H1 (cell line): ENCODE measurements around the gene ZNF846. TPM values are rescaled to one million over a fixed set of nuclear protein-coding genes. Genes with fewer than 3 reads are reported as not detected.

ENCODE experiments used
- CTCF ChIA-PET: fragments of 300-600 bp; sonication (Branson Sonifier 250); formaldehyde crosslinking; loops from one replicate; lab custom pipeline; 2021; ENCODE audit not compliant: partially characterized antibody; lab: Charles Lee
- POLR2A ChIA-PET: fragments of 300-600 bp; sonication (Branson Sonifier 250); formaldehyde crosslinking; loops from one replicate; lab custom pipeline; 2021; ENCODE audit warnings: inconsistent platforms; ENCODE audit not compliant: partially characterized antibody; lab: Charles Lee
- DNase-seq, 2 experiments: peaks; one replicate each; pipeline versions ENCODE4 v3.0.0 to v3.0.0-alpha.2; 2010 to 2022; ENCODE audit warnings: low spot score in 2 of 2, low read depth in 1 of 2, mixed read lengths in 1 of 2
- FAIRE-seq: peaks from 2 replicates; lab custom pipeline; 2011; peaks lifted over from hg19 to GRCh38; lab: Jason Lieb, UNC
- H2AFZ ChIP-seq: 2 replicates; pipeline ENCODE4 v1.8.1; 2012; ENCODE audit warnings: low read length, inconsistent platforms
- H2AK5ac ChIP-seq: 2 replicates; pipeline ENCODE4 v1.6.1; 2013; ENCODE audit warnings: low read depth, low read length
- H2BK120ac ChIP-seq: replicated peaks from 2 replicates; pipeline ENCODE3; 2013; ENCODE audit warnings: low read depth, low read length, inconsistent platforms
- H2BK12ac ChIP-seq: 2 replicates; pipeline ENCODE4 v1.6.1; 2013; ENCODE audit warnings: low read depth, low read length
- H2BK15ac ChIP-seq: 2 replicates; pipeline ENCODE4 v1.6.1; 2013; ENCODE audit warnings: low read length
- H2BK20ac ChIP-seq: 2 replicates; pipeline ENCODE4 v1.6.1; 2013; ENCODE audit warnings: low read length
- H2BK5ac ChIP-seq: 2 replicates; pipeline ENCODE4 v1.6.1; 2013; ENCODE audit warnings: low read depth, low read length
- H3K14ac ChIP-seq: 2 replicates; pipeline ENCODE4 v1.6.1; 2013; ENCODE audit warnings: inconsistent platforms; ENCODE audit not compliant: insufficient read length
- H3K18ac ChIP-seq: 2 replicates; pipeline ENCODE4 v1.6.1; 2013; ENCODE audit warnings: low read length; ENCODE audit errors: extremely low read depth
- H3K23ac ChIP-seq: 2 replicates; pipeline ENCODE4 v1.6.1; 2013; ENCODE audit warnings: inconsistent platforms; ENCODE audit not compliant: insufficient read length
- H3K23me2 ChIP-seq: 2 replicates; pipeline ENCODE4 v1.6.1; 2013; ENCODE audit warnings: low read depth, low read length
- H3K27ac ChIP-seq: 2 replicates; pipeline ENCODE4 v1.6.1; 2011; ENCODE audit warnings: low read depth, low read length, inconsistent platforms
- H3K27me3 ChIP-seq, 4 experiments: replicated peaks in 1 of 4; 1 replicate in 1 of 4; 2 replicates in 3 of 4; pipeline versions ENCODE4 v1.6.1 to v1.8.1; 2011 to 2013; ENCODE audit warnings: low read length in 3 of 4, mild to moderate bottlenecking in 3 of 4, inconsistent platforms in 2 of 4, mixed read lengths in 2 of 4, moderate library complexity in 1 of 4; ENCODE audit not compliant: control insufficient read depth in 3 of 4, insufficient read depth in 3 of 4; ENCODE audit errors: extremely low read depth in 1 of 4
- H3K36me3 ChIP-seq, 4 experiments: 2 replicates each; pipeline versions ENCODE4 v1.6.1 to v1.8.1; 2011 to 2013; ENCODE audit warnings: mild to moderate bottlenecking in 4 of 4, low read length in 3 of 4, moderate library complexity in 2 of 4, control low read depth in 1 of 4, inconsistent platforms in 1 of 4; ENCODE audit not compliant: insufficient read depth in 4 of 4, control insufficient read depth in 2 of 4
- H3K4ac ChIP-seq: replicated peaks from 2 replicates; pipeline ENCODE3; 2013; ENCODE audit warnings: low read length, low read depth, mixed read lengths, inconsistent platforms; ENCODE audit not compliant: insufficient read length
- H3K4me1 ChIP-seq, 4 experiments: replicated peaks in 1 of 4; 1 replicate in 1 of 4; 2 replicates in 3 of 4; pipeline versions ENCODE4 v1.6.1 to v1.8.1; 2011 to 2013; ENCODE audit warnings: low read length in 3 of 4, inconsistent platforms in 2 of 4, mixed read lengths in 1 of 4; ENCODE audit not compliant: insufficient read depth in 4 of 4, control insufficient read depth in 3 of 4
- H3K4me2 ChIP-seq, 2 experiments: 2 replicates each; pipeline versions ENCODE4 v1.6.1 to v1.8.1; 2011 to 2013; ENCODE audit warnings: low read depth in 2 of 2, low read length in 2 of 2, control low read depth in 1 of 2, inconsistent platforms in 1 of 2, mild to moderate bottlenecking in 1 of 2; ENCODE audit not compliant: insufficient read depth in 1 of 2
- H3K4me3 ChIP-seq, 4 experiments: fragments of 200-600, 300-600 bp in 1 of 4; sonication (generic), shearing (Covaris generic), sonication (Bioruptor Twin) in 1 of 4; 2 replicates each; pipeline versions ENCODE4 v1.5.1 to v1.8.1; 2011 to 2016; ENCODE audit warnings: low read length in 4 of 4, low read depth in 3 of 4, control low read depth in 2 of 4, inconsistent platforms in 2 of 4, mild to moderate bottlenecking in 2 of 4, mixed read lengths in 1 of 4, moderate library complexity in 1 of 4; ENCODE audit not compliant: insufficient read depth in 2 of 4; ENCODE audit errors: extremely low read depth in 1 of 4
- H3K56ac ChIP-seq: replicated peaks from 2 replicates; pipeline ENCODE3; 2013; ENCODE audit warnings: low read depth, mild to moderate bottlenecking, mixed read lengths, low read length, inconsistent platforms; ENCODE audit not compliant: insufficient read length
- H3K79me1 ChIP-seq: 2 replicates; pipeline ENCODE4 v1.6.1; 2013; ENCODE audit warnings: low read depth, low read length, control low read depth
- H3K79me2 ChIP-seq, 2 experiments: 2 replicates each; pipeline versions ENCODE4 v1.6.1 to v1.8.1; 2012 to 2013; ENCODE audit warnings: low read length in 2 of 2, mild to moderate bottlenecking in 2 of 2, inconsistent platforms in 1 of 2; ENCODE audit not compliant: insufficient read depth in 2 of 2, control insufficient read depth in 1 of 2
- H3K9ac ChIP-seq, 4 experiments: replicated peaks in 1 of 4; 1 replicate in 1 of 4; 2 replicates in 3 of 4; pipeline versions ENCODE4 v1.6.1 to v1.8.1; 2011 to 2013; ENCODE audit warnings: low read depth in 3 of 4, low read length in 3 of 4, control low read depth in 2 of 4, mild to moderate bottlenecking in 2 of 4, moderate library complexity in 2 of 4, inconsistent platforms in 1 of 4; ENCODE audit errors: extremely low read depth in 1 of 4
- H3K9me3 ChIP-seq, 2 experiments: 2 replicates each; pipeline versions ENCODE4 v1.6.1 to v1.8.1; 2012 to 2013; ENCODE audit warnings: mild to moderate bottlenecking in 2 of 2, moderate library complexity in 2 of 2, control low read depth in 1 of 2, inconsistent platforms in 1 of 2, low read depth in 1 of 2, low read length in 1 of 2, mixed read lengths in 1 of 2; ENCODE audit not compliant: insufficient read depth in 2 of 2
- H4K20me1 ChIP-seq, 2 experiments: replicated peaks in 1 of 2; 2 replicates each; pipeline versions ENCODE3 to v1.8.1; 2011 to 2013; ENCODE audit warnings: inconsistent platforms in 2 of 2, low read length in 2 of 2, mild to moderate bottlenecking in 1 of 2; ENCODE audit not compliant: insufficient read depth in 2 of 2, control insufficient read depth in 1 of 2
- H4K5ac ChIP-seq: 2 replicates; pipeline ENCODE4 v1.6.1; 2013; ENCODE audit warnings: low read length, low read depth, mixed read lengths, inconsistent platforms; ENCODE audit not compliant: insufficient read length
- H4K8ac ChIP-seq: 2 replicates; pipeline ENCODE4 v1.8.0; 2013; ENCODE audit warnings: mild to moderate bottlenecking, moderate library complexity, low read length, inconsistent platforms; ENCODE audit not compliant: insufficient read depth; ENCODE audit errors: extremely low read depth
- H4K91ac ChIP-seq: replicated peaks from 2 replicates; pipeline ENCODE3; 2013; ENCODE audit warnings: low read length, mixed read lengths, inconsistent platforms; ENCODE audit not compliant: insufficient read length
- BRCA1 ChIP-seq: IDR thresholded peaks from 2 replicates; pipeline ENCODE4 v1.6.1; 2012; ENCODE audit warnings: low read depth, low read length, improper control_type of control experiment
- CEBPB ChIP-seq: IDR thresholded peaks from 2 replicates; pipeline ENCODE4 v1.6.1; 2012; ENCODE audit warnings: low read depth, low read length
- CREB1 ChIP-seq: IDR thresholded peaks from 2 replicates; pipeline ENCODE4 v1.6.1; 2012; ENCODE audit warnings: inconsistent platforms
- FOSL1 ChIP-seq: IDR thresholded peaks from 2 replicates; pipeline ENCODE4 v1.6.1; 2011; ENCODE audit warnings: mild to moderate bottlenecking, low read depth, low read length, moderate library complexity; ENCODE audit not compliant: insufficient read depth
- RAD21 ChIP-seq, 2 experiments: IDR thresholded peaks in 1 of 2; conservative IDR thresholded peaks in 1 of 2; 2 replicates each; pipeline ENCODE4 v1.6.1; 2011; ENCODE audit warnings: low read depth in 2 of 2, low read length in 2 of 2, improper control_type of control experiment in 1 of 2, inconsistent platforms in 1 of 2, mild to moderate bottlenecking in 1 of 2, moderate library complexity in 1 of 2
- RNF2 ChIP-seq: fragments of 200-900, 300-1000 bp; sonication (generic); IDR thresholded peaks from 2 replicates; pipeline ENCODE4 v1.7.1; 2016; ENCODE audit warnings: borderline replicate concordance, low read depth, mild to moderate bottlenecking, antibody characterized with exemption, low read length; ENCODE audit not compliant: poor library complexity, severe bottlenecking; ENCODE audit errors: missing control alignments
- RXRA ChIP-seq: IDR thresholded peaks from 2 replicates; pipeline ENCODE4 v1.6.1; 2011; ENCODE audit warnings: low read depth, mild to moderate bottlenecking, low read length, moderate library complexity; ENCODE audit not compliant: insufficient read depth
- SIX5 ChIP-seq: IDR thresholded peaks from 2 replicates; pipeline ENCODE4 v1.6.1; 2011; ENCODE audit warnings: mild to moderate bottlenecking, low read depth, low read length
- SP4 ChIP-seq: IDR thresholded peaks from 2 replicates; pipeline ENCODE4 v1.6.1; 2012; ENCODE audit warnings: low read length, inconsistent platforms
- SRF ChIP-seq: IDR thresholded peaks from 2 replicates; pipeline ENCODE4 v1.6.1; 2011; ENCODE audit warnings: mild to moderate bottlenecking, low read depth, low read length, moderate library complexity
- SUZ12 ChIP-seq: fragments of 200-600 bp; sonication (generic); IDR thresholded peaks from 2 replicates; pipeline ENCODE4 v1.6.1; 2012; ENCODE audit warnings: mild to moderate bottlenecking, inconsistent platforms, low read length, moderate library complexity, mixed read lengths
- TBP ChIP-seq: IDR thresholded peaks from 2 replicates; pipeline ENCODE4 v1.6.1; 2011; ENCODE audit warnings: low read depth, low read length, improper control_type of control experiment
- WGBS, 2 experiments: shearing (Covaris generic) in 1 of 2; methylation state at CpG; one replicate each; pipeline versions ENCODE4 v1.1.6 to v1.1.7; 2013 to 2015; ENCODE audit warnings: low lambda C conversion rate in 2 of 2, mixed read lengths in 2 of 2, inconsistent platforms in 1 of 2, low coverage in 1 of 2, missing lambda C conversion rate in 1 of 2; ENCODE audit not compliant: insufficient replicate concordance in 2 of 2, insufficient coverage in 1 of 2, insufficient read length in 1 of 2; ENCODE audit errors: extremely low coverage in 1 of 2, missing lambda C conversion rate in 1 of 2; 5-methylcytosine and 5-hydroxymethylcytosine counted together
- polyA plus RNA-seq, 7 experiments: library from polyadenylated mRNA; depleted of rRNA in 3 of 7; stranded (reverse) in 5 of 7; unstranded in 2 of 7; fragments of >200 nt in 5 of 7; fragments of 200-250 nt in 2 of 7; gene quantifications; 1 replicate in 5 of 7; 2 replicates in 1 of 7; 4 replicates in 1 of 7; pipeline versions ENCODE4 v1.2.1 to v1.2.3, GENCODE V29; 2011 to 2013; ENCODE audit warnings: missing spikeins in 2 of 7, mixed read lengths in 2 of 7
- total RNA-seq: library from RNA; stranded (reverse); fragmentation: NEBNext Ultra II Directional; extraction: Animal tissue kit (Norgen Biotek cat#: 25700); gene quantifications from 2 replicates; pipeline ENCODE4 v1.2.1, GENCODE V29; 2021

Gene ZNF846
- total and polyA plus RNA-seq, 2 of the 8 experiments (the other 6 are each of a cell fraction or from before 2014, with no cell fraction given), result 4.5 to 9.0 TPM

- DNase-seq, result no peak
- Histone ChIP-seq H3K18ac (peak overlapping the region; percentile 85), H3K23ac (no peak overlapping the region), H2BK12ac (peak overlapping the region; percentile 87), H3K9ac (peak overlapping the region in 3 of 4 experiments; percentile 49 to 85 (median 82); a peak in 6 of 7 replicates), H3K4ac (peak overlapping the region; percentile 85), H2BK20ac (no peak overlapping the region), H4K8ac (peak overlapping the region; percentile 96), H3K23me2 (peaks cover 11% of the 10 kb centered on the region; the same call in 1 of the 2 replicates), H2AK5ac (no peak overlapping the region), H3K4me2 (peak overlapping the region; percentile 72 to 85), H3K9me3 (no peaks in the 10 kb centered on the region), H4K5ac (peak overlapping the region; percentile 83), H3K56ac (peak overlapping the region; percentile 97), H3K4me3 (peak overlapping the region; percentile 58 to 78 (median 72)), H3K27me3 (no peaks in the 10 kb centered on the region), H4K91ac (peak overlapping the region; percentile 96), H3K27ac (peak overlapping the region; percentile 78), H3K14ac (no peak overlapping the region), H4K20me1 (no peaks in the 10 kb centered on the region), H3K4me1 (peaks cover 0 to 5% (median 2%) of the 10 kb centered on the region in 4 experiments; a peak in 4 of 7 replicates), H2BK5ac (peak overlapping the region; percentile 91; the same call in 1 of the 2 replicates), H3K79me2 (no peaks in the 10 kb centered on the region), H2AFZ (peak overlapping the region; percentile 48; the same call in 1 of the 2 replicates), H2BK15ac (no peak overlapping the region), H3K36me3 (no peaks in the 10 kb centered on the region), H3K79me1 (0 out of 2 replicates have a peak, but pooled peaks cover 2% of the 10 kb centered on the region), H2BK120ac (no peak overlapping the region)
- POLR2A ChIA-PET, result interaction anchor here (0.6 to 2.2 kb wide), 14 partner anchors 13 to 706 kb away, joined by 3 to 14 read pairs (median 4); partner anchors contain the start of genes FBXL12 and PIN1
- CTCF ChIA-PET, result interaction anchor here (0.7 to 4.8 kb wide), 3 partner anchors 168 to 587 kb away, joined by 3 to 47 read pairs (median 4); partner anchors contain the start of gene ZNF121
- FAIRE-seq, result no peak
- 30% methylated on average over 19 of the region's 36 CpGs; no CpG with 5 or more reads in 1 of the 2 experiments for WGBS, 2 experiments
- TF ChIP-seq RAD21 (IDR thresholded peaks at IDR 0.05 in 1 of 2, conservative IDR thresholded peaks at IDR 0.05 in 1 of 2; ENCODE audit: low read depth in 2 of 2, low read length in 2 of 2), result no peak
- TF ChIP-seq SRF, result no peak
- no peak for TF ChIP-seq FOSL1
- TF ChIP-seq CREB1, result no peak
- TF ChIP-seq RXRA, result no peak
- no peak for TF ChIP-seq SUZ12
- TF ChIP-seq SP4, result 0 out of 2 replicates have a peak, but pooled peaks have one; percentile 51
- no peak for TF ChIP-seq RNF2
- TF ChIP-seq CEBPB, result no peak
- no peak for TF ChIP-seq BRCA1
- no peak; the same call in 1 of the 2 replicates for TF ChIP-seq TBP
- no peak for TF ChIP-seq SIX5
Measured at GRCh38 chr19:9793071-9793591, 24.6 kb upstream of the ZNF846 start.
